Amniotic stem cell (primary cell): ENCODE measurements around the gene CEP170B.
"Not testable (repeated sequence)": the region's sequence is repeated elsewhere in the genome, so short reads cannot be mapped to it uniquely, and the experiment has no call there.

Experiments
- DNase-seq: peaks from one replicate; lab custom pipeline; 2025; lab: John Stamatoyannopoulos, UW

CEP170B gene

DNA sequence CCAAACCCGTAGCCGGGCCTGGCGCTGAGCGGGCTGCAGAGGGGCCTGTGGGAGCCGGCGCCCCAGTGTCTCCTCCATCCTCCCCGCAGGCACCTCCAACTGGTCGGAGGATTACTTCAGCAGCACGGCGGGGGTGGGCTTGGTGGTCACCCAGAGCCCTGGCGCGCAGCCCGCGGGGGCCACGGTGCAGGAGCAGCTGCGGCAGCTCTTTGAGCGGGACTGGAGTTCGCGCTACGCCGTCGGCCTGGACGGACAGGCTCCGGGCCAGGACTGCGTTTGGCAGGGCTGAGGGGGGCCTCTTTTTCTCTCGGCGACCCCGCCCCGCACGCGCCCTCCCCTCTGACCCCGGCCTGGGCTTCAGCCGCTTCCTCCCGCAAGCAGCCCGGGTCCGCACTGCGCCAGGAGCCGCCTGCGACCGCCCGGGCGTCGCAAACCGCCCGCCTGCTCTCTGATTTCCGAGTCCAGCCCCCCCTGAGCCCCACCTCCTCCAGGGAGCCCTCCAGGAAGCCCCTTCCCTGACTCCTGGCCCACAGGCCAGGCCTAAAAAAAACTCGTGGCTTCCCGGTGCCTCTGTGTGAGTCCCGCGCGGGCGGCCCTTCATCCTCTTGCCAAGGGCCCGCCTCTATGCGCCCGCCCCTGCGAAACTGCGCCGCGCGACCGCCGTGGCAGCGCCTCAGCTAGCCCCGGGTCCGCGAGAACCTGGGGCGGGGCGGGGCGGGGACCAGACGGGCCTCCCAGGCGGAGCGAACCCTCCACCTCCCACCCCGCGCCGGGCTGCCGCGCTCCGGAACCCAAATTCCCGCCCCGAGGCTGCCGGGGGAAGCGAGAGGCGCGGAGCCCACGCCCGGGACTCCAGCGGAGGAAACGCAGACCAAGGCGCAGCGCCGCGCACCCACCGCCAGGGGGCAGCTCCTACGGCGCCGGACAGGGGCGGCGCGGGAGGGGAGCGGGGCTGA is 67.9 kb downstream of the CEP170B start:
- DNase-seq: peak; percentile 64

- DNase-seq: no peak
Measured at GRCh38 chr14:104933746-104934733, 69.0 kb downstream of the CEP170B start.

- no peak for DNase-seq
Measured at GRCh38 chr14:104935026-104935650, 70.1 kb downstream of the CEP170B start.

DNA sequence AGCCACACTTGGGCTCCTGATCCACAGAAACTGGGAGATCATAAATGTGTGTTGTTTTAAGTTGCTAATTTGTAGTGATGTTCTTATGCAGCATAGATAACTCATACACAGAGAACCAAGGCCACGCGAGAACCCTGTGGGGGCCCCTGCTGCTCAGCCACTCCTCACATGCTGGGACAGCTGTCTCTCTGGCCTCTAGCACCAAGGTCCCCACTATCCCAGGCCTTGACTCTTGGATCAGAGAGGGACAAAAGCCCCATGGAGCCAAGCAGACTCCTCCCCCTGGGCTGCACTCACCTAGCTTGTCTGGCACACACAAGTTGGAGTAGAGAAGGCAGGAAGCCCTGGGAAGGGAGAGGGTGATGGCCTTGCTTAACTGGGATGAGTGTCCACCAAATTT is 70.9 kb downstream of the CEP170B start:
- DNase-seq: no peak

- no peak for DNase-seq
Measured at GRCh38 chr14:104936361-104937155, 71.5 kb downstream of the CEP170B start.

DNA sequence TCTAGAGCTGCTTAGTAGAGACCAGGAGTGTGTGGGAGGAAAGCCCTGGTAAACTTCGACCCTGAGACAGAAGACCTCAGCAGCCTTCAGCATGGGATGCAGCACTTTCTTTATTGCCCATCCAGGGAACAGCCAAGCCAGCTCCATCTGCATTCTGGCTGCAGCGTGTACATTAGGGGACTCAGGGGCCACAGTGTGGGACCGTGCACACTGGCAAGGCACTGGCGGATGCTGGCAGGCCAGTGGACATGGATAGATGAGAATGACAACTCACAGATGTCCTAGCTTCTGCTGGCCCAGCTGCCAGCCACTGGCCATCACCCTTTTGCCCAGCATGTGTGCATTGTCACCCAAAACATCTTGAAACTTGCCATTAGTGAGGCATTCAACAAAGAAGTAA is 72.1 kb downstream of the CEP170B start:
- no peak for DNase-seq

DNA sequence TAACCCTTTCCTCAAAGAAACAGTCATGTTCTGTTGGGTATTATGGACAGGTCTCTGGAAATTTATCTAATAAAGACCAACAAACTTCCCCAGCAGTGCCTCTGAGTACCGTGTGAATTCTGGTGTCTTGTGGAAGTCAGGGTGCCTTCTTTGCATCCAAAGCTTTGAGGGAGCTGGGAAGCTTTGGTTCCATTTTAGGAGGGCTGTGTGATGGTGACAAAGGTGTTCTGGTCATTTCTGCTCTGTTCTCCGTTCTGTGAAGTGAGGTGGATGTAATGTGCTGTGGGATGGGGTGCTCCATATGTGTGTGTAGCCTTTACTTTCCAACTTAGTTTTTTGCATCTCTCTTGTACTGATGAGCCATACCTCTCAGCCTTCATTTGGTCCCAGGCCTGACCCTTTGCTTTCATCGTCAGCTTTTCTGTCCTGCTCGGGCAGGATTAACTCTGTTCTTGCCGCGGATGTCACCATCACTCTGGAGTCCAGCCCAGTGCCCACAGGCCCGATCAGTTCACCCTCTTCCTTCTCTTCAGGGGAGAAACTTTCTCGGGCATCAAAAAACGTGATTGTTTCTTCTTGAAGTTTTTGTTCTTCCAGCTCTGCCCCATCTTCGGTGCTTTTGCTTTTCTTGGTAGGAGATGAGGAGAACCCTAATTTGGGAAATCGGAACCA is 72.8 kb downstream of the CEP170B start:
- no peak for DNase-seq

DNA sequence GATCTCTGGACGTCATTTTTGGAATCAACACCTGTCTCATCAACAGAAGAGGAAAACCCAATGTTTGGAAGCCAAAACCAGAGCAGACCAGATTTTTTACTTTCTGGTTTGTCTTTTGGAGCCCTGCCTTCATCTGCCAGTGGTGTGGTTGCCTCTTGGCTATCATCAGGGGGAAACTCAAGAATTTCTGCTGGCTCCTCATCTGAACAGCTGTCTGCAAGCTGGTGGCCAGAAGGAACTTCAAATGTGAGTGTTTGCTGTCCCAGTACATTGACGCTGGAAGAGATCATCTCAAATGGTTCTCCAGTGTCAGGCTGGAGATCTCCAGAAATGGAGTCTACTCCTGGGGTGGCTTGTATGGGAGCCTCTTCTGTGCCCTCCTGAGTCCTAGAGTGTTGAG is 73.4 kb downstream of the CEP170B start:
- no peak for DNase-seq

DNA sequence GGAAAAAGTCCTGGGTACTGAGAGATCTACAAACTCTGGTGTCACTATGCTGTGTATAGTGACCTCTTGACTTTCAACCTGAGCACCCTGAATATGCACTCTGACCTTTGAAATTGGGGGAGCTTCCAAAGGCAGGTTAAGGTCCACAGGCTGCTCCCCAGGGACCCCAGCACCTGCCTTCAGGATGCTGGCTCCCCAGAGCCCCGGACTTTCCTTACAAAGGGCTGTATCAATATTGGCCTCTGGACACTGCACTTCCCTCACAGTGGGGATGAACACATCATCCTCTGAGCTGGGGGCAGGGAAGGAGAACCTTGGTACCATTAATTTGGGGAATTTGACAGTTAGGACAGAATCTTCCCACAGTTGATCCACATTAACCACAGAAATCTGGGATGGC is 73.9 kb downstream of the CEP170B start:
- no peak for DNase-seq

GRCh38 chr14:104939666-104940410 is 74.8 kb downstream of the CEP170B start:
- no peak for DNase-seq

- DNase-seq: no peak
Measured at GRCh38 chr14:104940526-104941150, 75.6 kb downstream of the CEP170B start.

GRCh38 chr14:104941508-104942365 is 76.7 kb downstream of the CEP170B start:
- DNase-seq: no peak

- DNase-seq: no peak
Measured at GRCh38 chr14:104942586-104942985, 77.5 kb downstream of the CEP170B start.

GRCh38 chr14:104943216-104944015 is 78.3 kb downstream of the CEP170B start:
- DNase-seq: not testable (repeated sequence)

- not testable (repeated sequence) for DNase-seq
Measured at GRCh38 chr14:104944016-104944308, 78.9 kb downstream of the CEP170B start.

- not testable (repeated sequence) for DNase-seq
Measured at GRCh38 chr14:104944436-104945205, 79.6 kb downstream of the CEP170B start.

- not testable (repeated sequence) for DNase-seq
Measured at GRCh38 chr14:104945266-104945665, 80.2 kb downstream of the CEP170B start.
